Muscle layer of colon (tissue), 2 donors: ENCODE measurements around the gene ERI3.

Experiments
- H3K27ac ChIP-seq: one replicate; pipeline ENCODE4 v1.7.0; 2013; ENCODE audit warnings: low read depth, mild to moderate bottlenecking, low read length, moderate library complexity
- H3K27me3 ChIP-seq, 2 donors: one replicate each; pipeline ENCODE4 v1.7.0; 2013; ENCODE audit warnings: low read length in 2 of 2, mild to moderate bottlenecking in 2 of 2; ENCODE audit not compliant: insufficient read depth in 2 of 2, control insufficient read depth in 1 of 2
- H3K36me3 ChIP-seq: one replicate; pipeline ENCODE4 v1.7.0; 2013; ENCODE audit warnings: mild to moderate bottlenecking, low read length; ENCODE audit not compliant: insufficient read depth
- H3K4me1 ChIP-seq: one replicate; pipeline ENCODE4 v1.7.0; 2013; ENCODE audit warnings: mild to moderate bottlenecking, low read length; ENCODE audit not compliant: insufficient read depth
- H3K4me3 ChIP-seq, 2 donors: one replicate each; pipeline ENCODE4 v1.7.0; 2013; ENCODE audit warnings: low read length in 2 of 2, low read depth in 1 of 2, mild to moderate bottlenecking in 1 of 2, moderate library complexity in 1 of 2
- H3K9ac ChIP-seq: one replicate; pipeline ENCODE4 v1.7.0; 2013; ENCODE audit warnings: low read length
- H3K9me3 ChIP-seq: one replicate; pipeline ENCODE4 v1.7.0; 2013; ENCODE audit warnings: mild to moderate bottlenecking, low read length
- donor health status: abdominal sarcoma.
- donor health status: Adenocarcinoma of cecum.

Gene ERI3

GRCh38 chr1:44265656-44266358 lies 89.2 kb downstream of the ERI3 start:
- Histone ChIP-seq H3K36me3 (no peaks in the 10 kb centered on the region), H3K9me3 (no peaks in the 10 kb centered on the region), H3K9ac (no peak overlapping the region), H3K4me1 (no peaks in the 10 kb centered on the region), H3K27ac (no peak overlapping the region), H3K4me3 (no peak overlapping the region), H3K27me3 (no peaks in the 10 kb centered on the region)

DNA sequence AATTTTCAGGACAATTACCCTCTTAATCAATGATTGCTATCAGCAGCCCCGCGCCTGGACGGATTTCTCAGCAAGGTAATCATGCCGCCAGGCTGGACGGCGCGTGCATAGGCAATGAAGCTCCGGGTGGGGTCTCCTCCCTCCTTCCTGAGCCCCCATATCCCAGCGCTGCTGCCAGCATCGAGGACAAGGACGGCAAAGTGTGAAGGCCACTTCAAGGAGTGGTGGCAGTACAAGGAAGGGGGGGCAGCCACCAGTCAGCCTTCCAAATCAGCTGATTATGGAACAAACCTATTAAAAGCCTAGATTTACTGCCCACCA lies 90.6 kb downstream of the ERI3 start:
- H3K4me1 ChIP-seq, result no peaks in the 10 kb centered on the region
- no peak overlapping the region for H3K4me3 ChIP-seq
- no peak overlapping the region for H3K9ac ChIP-seq
- no peaks in the 10 kb centered on the region for H3K9me3 ChIP-seq
- no peaks in the 10 kb centered on the region for H3K27me3 ChIP-seq
- no peaks in the 10 kb centered on the region for H3K36me3 ChIP-seq
- H3K27ac ChIP-seq, result no peak overlapping the region

- H3K36me3 ChIP-seq, result no peaks in the 10 kb centered on the region
- H3K27ac ChIP-seq, result no peak overlapping the region
- no peaks in the 10 kb centered on the region for H3K4me1 ChIP-seq
- no peaks in the 10 kb centered on the region for H3K27me3 ChIP-seq
- no peak overlapping the region for H3K4me3 ChIP-seq
- no peak overlapping the region for H3K9ac ChIP-seq
- H3K9me3 ChIP-seq, result no peaks in the 10 kb centered on the region
Observed at GRCh38 chr1:44263568-44264450, 91.2 kb downstream of the ERI3 start.

DNA sequence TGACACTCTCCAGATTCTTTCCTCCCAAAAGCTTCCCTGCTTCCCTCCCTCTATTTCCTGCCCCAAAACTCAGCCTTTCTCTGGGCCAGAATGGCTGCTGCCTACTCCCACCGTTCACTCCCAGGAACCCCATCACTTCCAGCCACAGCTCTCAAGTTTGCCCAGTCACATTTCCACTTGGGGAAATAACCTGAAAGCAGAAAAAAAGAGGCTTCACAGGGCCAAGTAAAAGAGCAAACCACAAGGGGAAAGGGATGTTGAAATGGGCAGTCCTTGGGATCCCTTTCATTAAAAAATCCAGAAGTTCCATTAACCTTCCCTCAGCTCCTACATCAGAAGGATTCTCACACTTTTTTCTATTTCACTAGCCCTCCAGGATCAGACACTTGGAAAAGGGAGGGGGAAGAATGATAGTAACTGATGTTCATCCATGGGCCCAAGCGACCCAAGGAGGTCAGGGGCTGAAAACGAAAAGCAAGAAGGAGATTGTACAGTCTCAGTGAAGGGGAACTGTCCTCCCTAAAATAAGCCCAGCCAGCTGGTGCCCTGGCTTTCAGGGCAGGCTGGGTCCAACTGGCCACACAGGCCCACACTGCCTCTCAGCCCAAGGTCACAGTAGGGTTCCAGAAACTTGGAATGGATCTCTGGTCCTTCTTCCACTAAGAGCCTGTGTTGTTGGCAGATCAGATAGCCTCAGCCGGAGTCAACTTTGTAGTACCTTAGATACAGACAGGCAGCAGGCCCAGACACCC lies 92.1 kb downstream of the ERI3 start:
- H3K27me3 ChIP-seq, result no peaks in the 10 kb centered on the region
- H3K9ac ChIP-seq, result no peak overlapping the region
- H3K27ac ChIP-seq, result no peak overlapping the region
- H3K4me3 ChIP-seq, result no peak overlapping the region
- no peaks in the 10 kb centered on the region for H3K4me1 ChIP-seq
- no peaks in the 10 kb centered on the region for H3K9me3 ChIP-seq
- no peaks in the 10 kb centered on the region for H3K36me3 ChIP-seq

GRCh38 chr1:44262414-44262813 lies 92.6 kb downstream of the ERI3 start:
- H3K27me3 ChIP-seq, result no peaks in the 10 kb centered on the region
- H3K4me3 ChIP-seq, result no peak overlapping the region
- H3K36me3 ChIP-seq, result no peaks in the 10 kb centered on the region
- no peak overlapping the region for H3K9ac ChIP-seq
- H3K9me3 ChIP-seq, result no peaks in the 10 kb centered on the region
- no peak overlapping the region for H3K27ac ChIP-seq
- H3K4me1 ChIP-seq, result no peaks in the 10 kb centered on the region

DNA sequence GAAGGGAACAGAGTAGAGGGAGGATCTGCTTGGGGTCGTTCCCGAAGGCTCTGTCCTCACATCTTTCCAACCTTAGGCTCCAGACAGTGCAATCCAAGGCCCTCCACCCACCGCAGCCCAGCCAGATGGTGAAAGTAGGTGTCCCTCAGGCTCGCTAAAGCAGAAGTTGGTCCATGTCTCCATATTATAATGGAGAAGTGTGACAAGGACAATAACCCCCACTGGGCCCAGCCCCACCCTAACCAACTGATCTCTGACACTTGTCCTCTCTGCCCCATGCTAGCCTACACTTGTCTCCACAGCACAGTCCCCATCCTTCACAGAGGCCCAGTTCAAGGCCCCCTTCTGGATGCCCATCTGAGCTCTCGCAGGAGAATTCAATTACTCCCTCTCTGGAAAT lies 93.1 kb downstream of the ERI3 start:
- Histone ChIP-seq H3K36me3 (no peaks in the 10 kb centered on the region), H3K4me3 (no peak overlapping the region), H3K9ac (no peak overlapping the region), H3K9me3 (no peaks in the 10 kb centered on the region), H3K27ac (no peak overlapping the region), H3K27me3 (no peaks in the 10 kb centered on the region), H3K4me1 (no peaks in the 10 kb centered on the region)

DNA sequence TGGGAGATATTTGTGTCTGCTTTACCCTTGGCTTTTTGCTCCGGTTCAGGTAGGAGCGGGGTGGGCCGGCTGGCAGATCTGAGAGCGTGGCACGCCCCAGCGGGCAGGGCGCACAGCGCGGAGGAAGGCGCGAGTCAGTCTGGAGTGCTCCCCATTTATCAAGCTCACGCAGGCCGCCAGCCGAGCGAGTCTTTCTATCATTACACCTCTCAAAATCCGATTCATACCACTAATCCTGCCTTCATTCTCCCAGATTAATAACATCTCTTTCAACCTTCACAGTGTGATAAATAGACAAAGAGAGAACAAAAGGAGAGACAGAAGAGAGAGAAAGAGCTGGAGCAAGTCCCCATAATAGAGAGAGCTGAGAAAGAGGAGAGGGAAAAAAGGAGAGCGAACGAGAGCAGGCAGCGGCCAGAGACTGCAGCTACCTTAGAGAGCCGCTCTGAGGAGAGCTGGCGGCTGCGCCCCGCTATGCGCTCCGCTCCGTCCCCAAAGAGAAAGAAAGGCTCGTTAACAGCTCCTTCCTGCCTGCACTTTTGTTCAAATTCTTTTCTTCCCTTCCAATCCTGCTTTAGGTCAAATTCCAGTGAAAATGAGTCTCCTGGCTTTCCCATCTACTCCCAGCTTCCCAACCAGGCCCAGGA lies 93.8 kb downstream of the ERI3 start:
- no peak overlapping the region for H3K9ac ChIP-seq
- H3K4me1 ChIP-seq, result no peaks in the 10 kb centered on the region
- no peak overlapping the region for H3K27ac ChIP-seq
- peaks cover 7% of the 10 kb centered on the region for H3K36me3 ChIP-seq
- H3K27me3 ChIP-seq, result no peaks in the 10 kb centered on the region
- H3K4me3 ChIP-seq, result no peak overlapping the region
- H3K9me3 ChIP-seq, result no peaks in the 10 kb centered on the region

- Histone ChIP-seq H3K27me3 (no peaks in the 10 kb centered on the region), H3K9me3 (no peaks in the 10 kb centered on the region), H3K4me1 (no peaks in the 10 kb centered on the region), H3K9ac (no peak overlapping the region), H3K4me3 (no peak overlapping the region), H3K36me3 (peaks cover 7% of the 10 kb centered on the region), H3K27ac (no peak overlapping the region)
Observed at GRCh38 chr1:44260792-44261170, 94.3 kb downstream of the ERI3 start.

DNA sequence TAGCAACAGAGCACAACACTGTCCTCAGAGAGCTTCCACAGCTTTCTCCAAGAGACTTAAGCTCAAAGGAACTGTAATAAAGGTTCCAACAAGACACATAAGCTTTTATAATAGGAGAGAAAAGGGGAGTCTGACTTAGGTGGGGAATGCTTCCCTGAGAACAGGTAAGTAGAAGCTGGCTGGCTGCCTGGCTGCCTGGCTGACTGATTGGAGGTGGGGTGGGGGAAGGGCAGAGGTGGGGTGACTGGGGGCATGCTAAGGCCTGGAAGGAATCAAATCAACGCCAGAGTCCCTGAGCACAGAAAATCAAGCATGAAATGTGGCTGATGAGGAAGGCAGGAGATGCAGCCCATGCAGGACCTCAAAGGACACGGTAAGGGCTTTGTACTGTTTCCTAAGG lies 96.0 kb downstream of the ERI3 start:
- Histone ChIP-seq H3K27ac (no peak overlapping the region), H3K9me3 (no peaks in the 10 kb centered on the region), H3K4me3 (no peak overlapping the region), H3K36me3 (peaks cover 7% of the 10 kb centered on the region), H3K4me1 (no peaks in the 10 kb centered on the region), H3K27me3 (no peaks in the 10 kb centered on the region), H3K9ac (no peak overlapping the region)

DNA sequence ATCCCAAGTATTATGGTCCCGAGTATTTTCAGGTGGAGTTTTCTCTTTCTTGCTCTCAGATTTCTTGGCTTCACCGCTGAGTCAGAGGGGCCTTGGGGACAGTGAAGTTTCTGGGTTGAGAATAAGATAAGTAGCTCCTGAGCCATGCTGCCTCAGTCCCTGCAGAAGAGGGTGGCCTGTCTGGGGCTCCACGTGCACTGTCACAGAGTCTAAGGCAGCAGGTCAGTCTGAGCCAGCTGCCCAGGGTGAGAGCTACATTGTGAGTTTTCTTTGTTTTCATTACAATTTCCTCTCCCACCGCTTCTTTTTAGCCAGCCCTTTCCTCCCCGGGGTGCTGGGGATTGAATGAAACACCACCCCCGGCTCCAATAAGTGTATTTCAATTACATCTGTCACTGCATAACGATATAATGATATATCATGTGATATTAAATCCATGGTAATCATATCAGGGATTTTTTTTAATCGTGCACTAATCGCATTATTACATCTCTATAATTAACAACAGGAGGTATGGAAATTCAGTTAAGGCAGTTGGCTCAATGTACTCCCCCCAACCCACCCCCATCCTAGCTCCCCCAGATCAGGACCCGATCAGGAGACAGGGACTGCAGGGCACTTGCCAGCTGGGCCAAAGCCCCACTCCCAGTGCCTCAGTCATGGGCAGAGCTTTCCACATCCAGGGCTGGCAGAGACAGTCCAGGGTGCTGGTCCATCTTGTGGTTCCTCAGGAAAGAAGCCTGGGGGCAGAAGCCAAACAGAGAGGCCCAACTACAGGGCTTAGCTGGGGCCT lies 98.1 kb downstream of the ERI3 start:
- H3K27me3 ChIP-seq, result no peaks in the 10 kb centered on the region
- no peak overlapping the region for H3K4me3 ChIP-seq
- no peaks in the 10 kb centered on the region for H3K4me1 ChIP-seq
- H3K9ac ChIP-seq, result no peak overlapping the region
- H3K9me3 ChIP-seq, result no peaks in the 10 kb centered on the region
- peaks cover 7% of the 10 kb centered on the region for H3K36me3 ChIP-seq
- no peak overlapping the region for H3K27ac ChIP-seq
